Activated CD4-positive, alpha-beta memory T cell treated with anti-CD3 and anti-CD28 coated beads for 36 hours (primary cell): ENCODE data around the gene LCN6. TPM values are rescaled to one million over a fixed set of nuclear protein-coding genes. Genes with fewer than 3 reads are reported as not detected.
"Not testable (repeated sequence)": the region's sequence is repeated elsewhere in the genome, so short reads cannot be mapped to it uniquely, and the experiment has no call there.

Experiments
- CTCF ChIA-PET: fragments of 350-600 bp; sonication (Branson Sonifier 250); formaldehyde crosslinking; loops from one replicate; lab custom pipeline; 2021; ENCODE audit warnings: antibody characterized with exemption, inconsistent platforms; lab: Charles Lee
- POLR2A ChIA-PET: fragments of 350-600 bp; sonication (Branson Sonifier 250); formaldehyde crosslinking; loops from one replicate; lab custom pipeline; 2021; ENCODE audit warnings: antibody characterized with exemption; lab: Charles Lee
- DNase-seq: peaks from one replicate; pipeline ENCODE4 v3.0.0-alpha.2; 2020
- H3K27ac Mint-ChIP-seq: one replicate; pipeline ENCODE4 v1.8.0; 2021; ENCODE audit warnings: mixed read lengths
- H3K27me3 Mint-ChIP-seq: one replicate; pipeline ENCODE4 v1.8.0; 2021; ENCODE audit warnings: mixed read lengths
- H3K36me3 Mint-ChIP-seq: one replicate; pipeline ENCODE4 v1.8.0; 2021; ENCODE audit warnings: mixed read lengths
- H3K4me1 Mint-ChIP-seq: one replicate; pipeline ENCODE4 v1.8.0; 2021; ENCODE audit warnings: low read depth, mixed read lengths
- H3K4me3 Mint-ChIP-seq: one replicate; pipeline ENCODE4 v1.8.0; 2021; ENCODE audit warnings: mild to moderate bottlenecking, mixed read lengths
- H3K9me3 Mint-ChIP-seq: one replicate; pipeline ENCODE4 v1.8.0; 2021; ENCODE audit warnings: mixed read lengths
- intact Hi-C: fragments of 100-400 bp; cut with micrococcal nuclease; formaldehyde crosslinking; loops from one replicate; pipeline ENCODE4 v1.15.1; 2023
- total RNA-seq, 2 experiments: library from RNA; stranded (reverse); gene quantifications; one replicate each; pipeline ENCODE4 v1.2.3, GENCODE V29; 2021

The LCN6 gene
- total RNA-seq, 2 experiments from 2014 or later: not detected

- POLR2A ChIA-PET: no interaction called here
- intact Hi-C loops: loop anchor here (10.0 kb wide), 1 partner anchor 51 kb away; no protein-coding TSS in a partner anchor
- no peak overlapping the region for H3K27ac Mint-ChIP-seq
- no peak for DNase-seq
- H3K36me3 Mint-ChIP-seq: peaks cover 19% of the 10 kb centered on the region
- CTCF ChIA-PET: no interaction called here
- H3K27me3 Mint-ChIP-seq: peaks cover 24% of the 10 kb centered on the region
- no peaks in the 10 kb centered on the region for H3K4me1 Mint-ChIP-seq
- peaks cover 31% of the 10 kb centered on the region for H3K9me3 Mint-ChIP-seq
- H3K4me3 Mint-ChIP-seq: no peak overlapping the region
Observed at GRCh38 chr9:136756134-136756438, 7.8 kb upstream of the LCN6 start.

- H3K4me1 Mint-ChIP-seq, CTCF ChIA-PET, POLR2A ChIA-PET, DNase-seq, H3K27ac Mint-ChIP-seq, H3K4me3 Mint-ChIP-seq: not testable (repeated sequence)
- peaks cover 35% of the 10 kb centered on the region for H3K9me3 Mint-ChIP-seq
- peaks cover 19% of the 10 kb centered on the region for H3K36me3 Mint-ChIP-seq
- peaks cover 22% of the 10 kb centered on the region for H3K27me3 Mint-ChIP-seq
- intact Hi-C loops: loop anchor here (10.0 kb wide), 1 partner anchor 51 kb away; no protein-coding TSS in a partner anchor
Observed at GRCh38 chr9:136755302-136756133, 7.2 kb upstream of the LCN6 start.

- H3K4me1 Mint-ChIP-seq: peaks cover 9% of the 10 kb centered on the region
- POLR2A ChIA-PET: no interaction called here
Observed at GRCh38 chr9:136754626-136755301, 6.4 kb upstream of the LCN6 start.

DNA sequence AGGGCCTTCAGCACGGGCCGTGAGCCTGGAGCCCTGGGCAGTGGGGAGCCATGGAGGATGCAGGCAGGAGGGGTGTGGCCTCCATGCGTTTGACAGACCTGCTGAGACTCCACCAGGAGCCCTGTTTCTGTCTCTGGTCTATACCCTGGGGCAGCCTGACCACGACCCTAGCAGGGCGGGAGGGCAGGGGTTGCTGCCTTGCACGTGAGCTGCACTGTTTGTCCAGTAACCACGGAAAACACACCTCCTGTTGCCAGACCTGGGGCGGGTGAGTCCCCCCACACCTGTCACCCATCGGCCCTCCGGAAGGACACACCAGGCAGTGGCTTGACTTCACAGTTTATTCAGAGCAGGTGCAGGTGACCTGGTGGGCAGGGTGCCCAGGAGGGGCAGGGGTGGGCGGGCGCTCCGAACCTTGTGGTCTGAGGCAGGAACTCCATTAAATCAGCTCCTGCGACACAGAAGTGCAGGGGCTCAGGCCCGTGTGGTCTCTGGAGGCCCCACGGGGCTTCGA, 5.8 kb upstream of the LCN6 start:
- POLR2A ChIA-PET: no interaction called here
- H3K9me3 Mint-ChIP-seq: peaks cover 35% of the 10 kb centered on the region
- DNase-seq: no peak
- peaks cover 19% of the 10 kb centered on the region for H3K36me3 Mint-ChIP-seq
- intact Hi-C loops: loop anchor here (10.0 kb wide), 1 partner anchor 49 kb away; no protein-coding TSS in a partner anchor
- H3K4me1 Mint-ChIP-seq: peaks cover 9% of the 10 kb centered on the region
- no peak overlapping the region for H3K4me3 Mint-ChIP-seq
- H3K27me3 Mint-ChIP-seq: peaks cover 18% of the 10 kb centered on the region
- CTCF ChIA-PET: interaction anchor here (1.1 kb wide), 1 partner anchor 281 kb away, joined by 3 read pairs; no protein-coding TSS in a partner anchor
- no peak overlapping the region for H3K27ac Mint-ChIP-seq

More at GRCh38 chr9:136754626-136755301, 6.4 kb upstream of the LCN6 start:
- Mint-ChIP-seq H3K27me3 (peaks cover 18% of the 10 kb centered on the region), H3K4me3 (no peak overlapping the region), H3K27ac (no peak overlapping the region), H3K36me3 (peaks cover 19% of the 10 kb centered on the region), H3K9me3 (peaks cover 35% of the 10 kb centered on the region)
- intact Hi-C loops: loop anchor here (10.0 kb wide), 1 partner anchor 50 kb away; no protein-coding TSS in a partner anchor
- no peak for DNase-seq
- CTCF ChIA-PET: interaction anchor here (1.1 kb wide), 1 partner anchor 280 kb away, joined by 3 read pairs; no protein-coding TSS in a partner anchor

GRCh38 chr9:136753371-136754058, 5.2 kb upstream of the LCN6 start:
- CTCF ChIA-PET: interaction anchor here (1.1 kb wide), 1 partner anchor 281 kb away, joined by 3 read pairs; no protein-coding TSS in a partner anchor
- peaks cover 19% of the 10 kb centered on the region for H3K36me3 Mint-ChIP-seq
- intact Hi-C loops: loop anchor here (10.0 kb wide), 1 partner anchor 49 kb away; no protein-coding TSS in a partner anchor
- POLR2A ChIA-PET: no interaction called here
- peaks cover 9% of the 10 kb centered on the region for H3K4me1 Mint-ChIP-seq
- peaks cover 18% of the 10 kb centered on the region for H3K27me3 Mint-ChIP-seq
- H3K9me3 Mint-ChIP-seq: peaks cover 35% of the 10 kb centered on the region
- no peak for DNase-seq
- no peak overlapping the region for H3K27ac Mint-ChIP-seq
- no peak overlapping the region for H3K4me3 Mint-ChIP-seq

DNA sequence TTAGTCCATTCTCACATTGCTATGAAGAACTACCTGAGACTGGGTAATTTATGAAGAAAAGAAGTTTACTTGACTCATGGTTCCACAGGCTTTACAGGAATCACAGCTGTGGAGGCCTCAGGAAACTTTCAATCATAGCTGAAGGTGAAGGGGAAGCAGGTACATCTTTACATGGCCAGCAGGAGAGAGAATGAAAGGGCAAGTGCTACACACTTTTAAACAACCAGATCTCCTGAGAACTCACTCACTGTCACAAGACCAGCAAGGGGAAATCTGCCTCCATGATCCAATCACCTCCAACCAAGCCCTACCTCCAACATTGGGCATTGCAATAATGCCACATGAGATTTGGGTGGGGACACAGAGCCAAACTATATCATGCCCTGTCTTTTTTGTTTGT, 3.5 kb upstream of the LCN6 start:
- CTCF ChIA-PET: interaction anchor here (1.6 kb wide), 1 partner anchor 9 kb away, joined by 6 read pairs; no protein-coding TSS in a partner anchor
- Mint-ChIP-seq H3K27ac (no peak overlapping the region), H3K9me3 (peaks cover 35% of the 10 kb centered on the region), H3K27me3 (peaks cover 18% of the 10 kb centered on the region), H3K4me1 (peaks cover 9% of the 10 kb centered on the region), H3K4me3 (no peak overlapping the region), H3K36me3 (peaks cover 19% of the 10 kb centered on the region)
- no peak for DNase-seq
- intact Hi-C loops: loop anchor here (2.0 to 10.0 kb wide), 2 partner anchors 15 to 47 kb away; no protein-coding TSS in a partner anchor
- POLR2A ChIA-PET: no interaction called here

GRCh38 chr9:136751244-136751643, 2.9 kb upstream of the LCN6 start:
- intact Hi-C loops: loop anchor here (2.0 to 10.0 kb wide), 2 partner anchors 16 to 46 kb away; no protein-coding TSS in a partner anchor
- Mint-ChIP-seq H3K4me3 (no peak overlapping the region), H3K27me3 (peaks cover 17% of the 10 kb centered on the region), H3K9me3 (peaks cover 33% of the 10 kb centered on the region), H3K36me3 (peaks cover 19% of the 10 kb centered on the region), H3K27ac (no peak overlapping the region), H3K4me1 (peaks cover 9% of the 10 kb centered on the region)
- ChIA-PET CTCF (interaction anchor here (1.5 to 1.6 kb wide), 2 partner anchors 10 to 15 kb away, joined by 6 to 9 read pairs; no protein-coding TSS in a partner anchor), POLR2A (interaction anchor here (1.0 kb wide), 1 partner anchor 23 kb away, joined by 3 read pairs; no protein-coding TSS in a partner anchor)
- DNase-seq: no peak

- Mint-ChIP-seq H3K4me1 (peaks cover 9% of the 10 kb centered on the region), H3K27ac (no peak overlapping the region), H3K9me3 (peaks cover 26% of the 10 kb centered on the region), H3K27me3 (peaks cover 9% of the 10 kb centered on the region), H3K4me3 (no peak overlapping the region), H3K36me3 (peaks cover 15% of the 10 kb centered on the region)
- intact Hi-C loops: loop anchor here (2.0 to 10.0 kb wide), 2 partner anchors 16 to 46 kb away; no protein-coding TSS in a partner anchor
- CTCF ChIA-PET: interaction anchor here (0.6 to 1.6 kb wide), 6 partner anchors 9 to 33 kb away, joined by 3 to 10 read pairs (median 5); no protein-coding TSS in a partner anchor
- no peak for DNase-seq
- POLR2A ChIA-PET: interaction anchor here (1.0 kb wide), 1 partner anchor 22 kb away, joined by 3 read pairs; no protein-coding TSS in a partner anchor
Observed at GRCh38 chr9:136750526-136750925, 2.2 kb upstream of the LCN6 start.

DNA sequence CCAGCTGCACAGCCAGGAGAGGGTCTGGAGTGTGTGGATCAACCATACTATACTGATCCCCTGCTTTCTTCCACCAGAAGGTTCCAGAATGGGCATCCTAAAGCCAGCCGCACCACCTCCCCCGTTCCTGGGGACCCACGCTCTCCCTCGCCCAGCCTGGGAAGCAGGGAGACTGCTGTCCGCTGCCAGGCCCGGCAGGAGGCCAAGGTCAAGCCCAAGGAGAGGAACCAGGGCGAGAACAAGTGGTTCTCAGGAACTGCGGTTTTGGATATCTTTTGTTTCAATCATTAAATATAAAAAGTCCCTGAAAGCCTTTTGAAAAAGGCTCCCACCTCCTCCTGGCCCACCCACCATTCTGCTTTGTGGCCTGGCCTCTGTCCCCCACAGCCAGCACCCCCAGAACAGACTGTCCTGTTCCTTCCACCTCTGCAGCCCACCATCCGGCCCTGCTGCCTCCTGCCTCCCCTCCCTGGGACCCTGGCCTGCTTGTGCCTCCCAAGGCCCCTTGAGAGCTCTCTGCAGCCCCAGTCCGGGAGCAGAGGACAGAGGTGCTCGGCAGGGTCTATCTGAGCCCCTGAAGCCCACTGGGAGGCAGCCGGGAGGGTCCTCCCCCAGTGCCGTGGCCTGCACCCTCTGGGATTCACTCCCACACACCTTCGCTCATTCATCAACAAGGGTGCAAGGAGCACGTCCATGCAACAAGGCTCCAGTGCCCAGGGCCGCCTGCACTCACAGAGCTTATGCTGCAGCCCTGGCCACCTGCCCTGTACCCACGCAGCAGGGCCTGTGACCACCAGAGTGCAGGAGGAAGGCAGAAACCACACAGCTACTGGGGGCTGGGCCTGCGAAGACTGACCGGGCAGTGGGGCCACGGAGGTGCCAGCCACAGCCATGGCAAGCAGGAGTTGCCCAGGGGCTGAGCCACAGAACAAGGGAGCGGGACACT, 614 bp upstream of the LCN6 start:
- Mint-ChIP-seq H3K4me3 (no peak overlapping the region), H3K36me3 (peaks cover 12% of the 10 kb centered on the region), H3K9me3 (peaks cover 23% of the 10 kb centered on the region), H3K4me1 (peaks cover 9% of the 10 kb centered on the region), H3K27ac (no peak overlapping the region), H3K27me3 (peaks cover 8% of the 10 kb centered on the region)
- intact Hi-C loops: no loop called here
- ChIA-PET CTCF (no interaction called here), POLR2A (no interaction called here)
- DNase-seq: no peak

DNA sequence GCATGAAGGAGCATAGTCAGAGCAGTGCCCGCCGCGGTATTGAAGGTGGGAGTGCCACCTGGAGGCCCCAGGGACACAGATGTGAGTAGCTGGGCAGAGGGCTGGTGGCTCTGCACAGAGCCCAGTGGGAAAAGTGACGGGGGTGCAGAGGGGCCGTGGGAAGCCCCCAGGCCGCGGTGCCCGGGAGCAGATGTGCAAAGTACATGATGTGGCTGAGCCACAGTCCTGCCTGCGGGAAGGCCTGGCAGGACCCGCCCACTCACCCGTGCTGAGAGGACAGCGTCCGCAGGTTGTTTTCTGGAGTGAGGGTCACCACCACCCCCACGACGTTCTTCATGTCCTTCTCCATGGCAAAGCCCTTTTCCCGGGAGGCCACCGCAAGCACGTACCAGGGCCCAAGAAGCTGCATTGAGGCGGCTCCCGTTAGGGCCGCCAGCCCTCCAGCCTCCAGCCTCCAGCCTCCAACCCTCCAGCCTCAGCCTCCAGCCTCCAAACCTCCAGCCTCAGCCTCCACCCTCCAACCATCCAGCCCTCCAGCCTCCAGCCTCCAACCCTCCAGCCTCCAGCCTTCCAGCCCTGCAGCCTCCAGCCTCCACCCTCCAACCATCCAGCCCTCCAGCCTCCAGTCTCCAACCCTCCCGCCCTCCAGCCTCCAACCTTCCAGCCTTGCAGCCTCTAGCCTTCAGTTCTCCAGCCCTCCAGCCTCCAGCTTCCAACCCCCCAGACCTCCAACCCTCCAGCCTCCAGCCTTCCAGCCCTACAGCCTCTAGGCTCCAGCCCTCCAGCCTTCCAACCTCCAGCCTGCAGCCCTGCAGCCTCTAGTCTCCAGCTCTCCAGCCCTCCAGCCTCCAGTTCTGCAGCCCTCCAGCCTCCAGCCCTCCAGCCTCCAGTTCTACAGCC, 914 bp downstream of the LCN6 start:
- peaks cover 9% of the 10 kb centered on the region for H3K4me1 Mint-ChIP-seq
- DNase-seq: no peak
- ChIA-PET POLR2A (interaction anchor here (0.9 kb wide), 1 partner anchor 19 kb away, joined by 3 read pairs; no protein-coding TSS in a partner anchor), CTCF (no interaction called here)
- H3K27me3 Mint-ChIP-seq: peaks cover 7% of the 10 kb centered on the region
- intact Hi-C loops: no loop called here
- no peak overlapping the region for H3K4me3 Mint-ChIP-seq
- peaks cover 18% of the 10 kb centered on the region for H3K9me3 Mint-ChIP-seq
- no peak overlapping the region for H3K27ac Mint-ChIP-seq
- peaks cover 9% of the 10 kb centered on the region for H3K36me3 Mint-ChIP-seq
